ENCODE results near the gene AKAP12. TPM values are rescaled to one million over a fixed set of nuclear protein-coding genes. Genes with fewer than 3 reads are reported as not detected.

AKAP12 gene
- total RNA-seq, 1 donor from 2014 or later, result 736 TPM

DNA sequence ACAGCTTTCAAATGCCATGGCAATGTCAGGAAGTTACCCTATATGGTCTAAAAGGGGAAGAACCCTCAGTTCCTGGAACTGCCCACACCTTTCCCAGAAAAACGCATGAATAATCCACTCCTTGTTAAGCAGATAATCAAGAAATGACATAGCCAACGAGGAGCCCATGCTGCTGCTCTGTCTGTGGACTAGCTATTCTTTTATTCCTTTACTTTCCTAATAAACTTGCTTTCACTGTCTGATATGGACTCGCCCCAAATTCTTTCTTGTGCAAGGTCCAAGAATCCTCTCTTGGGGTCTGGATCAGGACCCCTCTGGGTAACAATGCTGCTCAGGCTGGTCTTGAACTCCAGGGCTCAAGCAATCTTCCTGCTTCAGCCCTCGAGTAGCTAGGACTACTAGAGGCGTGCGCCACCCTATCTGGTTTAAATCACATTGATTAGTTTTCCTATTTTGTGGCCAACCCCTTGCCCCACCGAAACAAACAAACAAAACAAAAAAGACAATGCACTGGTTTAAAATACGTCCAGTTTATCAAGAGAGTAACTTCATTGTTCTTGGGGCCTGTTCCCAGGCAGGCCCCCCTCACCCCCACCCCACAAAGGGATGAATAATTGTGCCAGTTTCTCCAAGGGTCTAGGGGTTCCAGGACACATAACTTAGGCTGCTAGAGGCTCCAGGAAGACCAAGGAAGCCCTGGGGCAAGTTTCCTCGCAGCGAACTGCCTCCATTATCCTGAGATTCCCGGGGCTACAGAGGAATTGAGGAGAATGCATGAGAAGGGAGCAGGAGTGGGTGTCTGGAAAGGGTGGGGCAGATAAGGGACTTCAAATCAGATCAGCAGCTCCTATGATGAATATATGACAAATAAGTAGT is 10.1 kb upstream of the AKAP12 start:
- H3K27me3 Mint-ChIP-seq (ENCODE audit: low read depth), result no peaks in the 10 kb centered on the region
- peaks cover 3% of the 10 kb centered on the region for H3K9me3 Mint-ChIP-seq
- TF ChIP-seq, protein P1, sequence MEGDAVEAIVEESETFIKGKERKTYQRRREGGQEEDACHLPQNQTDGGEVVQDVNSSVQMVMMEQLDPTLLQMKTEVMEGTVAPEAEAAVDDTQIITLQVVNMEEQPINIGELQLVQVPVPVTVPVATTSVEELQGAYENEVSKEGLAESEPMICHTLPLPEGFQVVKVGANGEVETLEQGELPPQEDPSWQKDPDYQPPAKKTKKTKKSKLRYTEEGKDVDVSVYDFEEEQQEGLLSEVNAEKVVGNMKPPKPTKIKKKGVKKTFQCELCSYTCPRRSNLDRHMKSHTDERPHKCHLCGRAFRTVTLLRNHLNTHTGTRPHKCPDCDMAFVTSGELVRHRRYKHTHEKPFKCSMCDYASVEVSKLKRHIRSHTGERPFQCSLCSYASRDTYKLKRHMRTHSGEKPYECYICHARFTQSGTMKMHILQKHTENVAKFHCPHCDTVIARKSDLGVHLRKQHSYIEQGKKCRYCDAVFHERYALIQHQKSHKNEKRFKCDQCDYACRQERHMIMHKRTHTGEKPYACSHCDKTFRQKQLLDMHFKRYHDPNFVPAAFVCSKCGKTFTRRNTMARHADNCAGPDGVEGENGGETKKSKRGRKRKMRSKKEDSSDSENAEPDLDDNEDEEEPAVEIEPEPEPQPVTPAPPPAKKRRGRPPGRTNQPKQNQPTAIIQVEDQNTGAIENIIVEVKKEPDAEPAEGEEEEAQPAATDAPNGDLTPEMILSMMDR (IDR thresholded peaks at IDR 0.05; ENCODE audit: unreplicated experiment), result no peak
- no peaks in the 10 kb centered on the region for H3K36me3 Mint-ChIP-seq
- peaks cover 10% of the 10 kb centered on the region for H3K4me1 Mint-ChIP-seq
- DNase-seq (ENCODE audit: low spot score in 2 of 2, unreplicated experiment in 2 of 2), result no peak
- no peak overlapping the region for H3K4me3 Mint-ChIP-seq
- H3K27ac Mint-ChIP-seq, result peak overlapping the region; percentile 81

- Mint-ChIP-seq H3K36me3 (no peaks in the 10 kb centered on the region), H3K4me1 (peaks cover 10% of the 10 kb centered on the region), H3K27me3 (ENCODE audit: low read depth) (no peaks in the 10 kb centered on the region), H3K4me3 (no peak overlapping the region), H3K9me3 (peaks cover 3% of the 10 kb centered on the region), H3K27ac (peak overlapping the region; percentile 81)
- TF ChIP-seq, protein P1 (IDR thresholded peaks at IDR 0.05; ENCODE audit: unreplicated experiment), result no peak
- DNase-seq (ENCODE audit: low spot score in 2 of 2, unreplicated experiment in 2 of 2), result no peak
Measured at GRCh38 chr6:151230277-151230577, 9.5 kb upstream of the AKAP12 start.

- TF ChIP-seq, protein P1 (IDR thresholded peaks at IDR 0.05; ENCODE audit: unreplicated experiment), result no peak
- DNase-seq (ENCODE audit: low spot score in 2 of 2, unreplicated experiment in 2 of 2), result no peak
- Mint-ChIP-seq H3K27me3 (ENCODE audit: low read depth) (no peaks in the 10 kb centered on the region), H3K4me1 (peaks cover 14% of the 10 kb centered on the region), H3K9me3 (peaks cover 3% of the 10 kb centered on the region), H3K27ac (no peak overlapping the region), H3K4me3 (no peak overlapping the region), H3K36me3 (no peaks in the 10 kb centered on the region)
Measured at GRCh38 chr6:151232899-151233298, 6.9 kb upstream of the AKAP12 start.

- no peaks in the 10 kb centered on the region for H3K27me3 Mint-ChIP-seq (ENCODE audit: low read depth)
- peaks cover 14% of the 10 kb centered on the region for H3K4me1 Mint-ChIP-seq
- TF ChIP-seq, protein P1 (IDR thresholded peaks at IDR 0.05; ENCODE audit: unreplicated experiment), result no peak
- H3K27ac Mint-ChIP-seq, result no peak overlapping the region
- no peak overlapping the region for H3K4me3 Mint-ChIP-seq
- H3K36me3 Mint-ChIP-seq, result no peaks in the 10 kb centered on the region
- DNase-seq (ENCODE audit: low spot score in 2 of 2, unreplicated experiment in 2 of 2), result no peak
- H3K9me3 Mint-ChIP-seq, result peaks cover 3% of the 10 kb centered on the region
Measured at GRCh38 chr6:151233731-151234130, 6.0 kb upstream of the AKAP12 start.

- Mint-ChIP-seq H3K9me3 (peaks cover 3% of the 10 kb centered on the region), H3K36me3 (peaks cover 3% of the 10 kb centered on the region), H3K27me3 (ENCODE audit: low read depth) (no peaks in the 10 kb centered on the region), H3K4me1 (peaks cover 13% of the 10 kb centered on the region), H3K27ac (peak overlapping the region; percentile 48), H3K4me3 (no peak overlapping the region)
- DNase-seq (ENCODE audit: low spot score in 2 of 2, unreplicated experiment in 2 of 2), result no peak
- TF ChIP-seq, protein P1 (IDR thresholded peaks at IDR 0.05; ENCODE audit: unreplicated experiment), result no peak
Measured at GRCh38 chr6:151236668-151237401, 2.9 kb upstream of the AKAP12 start.
